Gastrocnemius medialis (tissue), 4 donors: ENCODE measurements around the gene RABGAP1L. TPM values are rescaled to one million over a fixed set of nuclear protein-coding genes. Genes with fewer than 3 reads are reported as not detected.

Experiments
- ATAC-seq, 2 donors: fragments of 150-250 bp; one replicate each; pipeline ENCODE4 v1.9.1; 2016
- DNase-seq, 2 donors: peaks; one replicate each; pipeline ENCODE4 v3.0.0-alpha.2; 2019
- H3K27ac ChIP-seq, 4 donors: fragments of 200-600 bp; sonication (generic); 1 replicate in 1 of 4; 2 replicates in 3 of 4; pipeline ENCODE4 v1.5.1; 2016 to 2018; ENCODE audit warnings: mild to moderate bottlenecking in 2 of 4, moderate library complexity in 1 of 4
- H3K27me3 ChIP-seq, 3 donors: fragments of 200-600 bp; sonication (generic) in 2 of 3; 1 replicate in 1 of 3; 2 replicates in 2 of 3; pipeline versions ENCODE4 v1.5.1 to v1.6.0; 2016 to 2019; ENCODE audit warnings: mild to moderate bottlenecking in 1 of 3, moderate library complexity in 1 of 3
- H3K36me3 ChIP-seq, 2 donors: fragments of 200-600 bp; sonication (generic) in 1 of 2; one replicate each; pipeline ENCODE4 v1.5.1; 2017 to 2018
- H3K4me1 ChIP-seq, 2 donors: fragments of 200-600 bp; sonication (generic) in 1 of 2; one replicate each; pipeline ENCODE4 v1.5.1; 2016 to 2017; ENCODE audit warnings: mild to moderate bottlenecking in 2 of 2
- H3K4me3 ChIP-seq, 4 donors: fragments of 200-600 bp; sonication (generic) in 3 of 4; 1 replicate in 1 of 4; 2 replicates in 3 of 4; pipeline ENCODE4 v1.5.1; 2016 to 2019; ENCODE audit warnings: mild to moderate bottlenecking in 2 of 4
- H3K9me3 ChIP-seq, 3 donors: fragments of 200-600 bp; sonication (generic) in 2 of 3; 1 replicate in 1 of 3; 2 replicates in 2 of 3; pipeline ENCODE4 v1.5.1; 2016 to 2019
- POLR2A ChIP-seq, 2 donors: fragments of 450-650 bp; IDR thresholded peaks; one replicate each; pipeline ENCODE4 v1.6.1; 2017; ENCODE audit warnings: antibody characterized with exemption in 2 of 2, mild to moderate bottlenecking in 2 of 2, moderate library complexity in 2 of 2
- in situ Hi-C, 4 donors: fragments of 200-750 bp; cut with MboI; loops; one replicate each; pipeline versions ENCODE4 v1.15.0 to v1.8.0; 2017; ENCODE audit warnings: low sequenced_read_pairs in 4 of 4
- intact Hi-C: fragments of 100-400 bp; cut with DNase I; formaldehyde crosslinking; loops from one replicate; pipeline ENCODE4 v1.15.1; 2023; ENCODE audit warnings: low total_unique reads
- total RNA-seq, 4 donors: library from RNA; depleted of rRNA; stranded (reverse); fragments of >200 nt; gene quantifications; one replicate each; pipeline versions ENCODE4 v1.1.0 to v1.2.3, GENCODE V29; 2016
- TF ChIP-seq, protein P1 (sequence below), 5 experiments: fragments of 450-650 bp in 3 of 5; fragments of 200-600 bp in 2 of 5; sonication (generic) in 2 of 5; IDR thresholded peaks in 4 of 5; conservative IDR thresholded peaks in 1 of 5; 1 replicate in 4 of 5; 2 replicates in 1 of 5; pipeline ENCODE4 v1.5.1; 2016 to 2019; ENCODE audit warnings: antibody characterized with exemption in 5 of 5, mild to moderate bottlenecking in 3 of 5, moderate library complexity in 3 of 5

The RABGAP1L gene
- total RNA-seq, 4 donors from 2014 or later, result 8.8 to 22.2 (median 14.9) TPM

DNA sequence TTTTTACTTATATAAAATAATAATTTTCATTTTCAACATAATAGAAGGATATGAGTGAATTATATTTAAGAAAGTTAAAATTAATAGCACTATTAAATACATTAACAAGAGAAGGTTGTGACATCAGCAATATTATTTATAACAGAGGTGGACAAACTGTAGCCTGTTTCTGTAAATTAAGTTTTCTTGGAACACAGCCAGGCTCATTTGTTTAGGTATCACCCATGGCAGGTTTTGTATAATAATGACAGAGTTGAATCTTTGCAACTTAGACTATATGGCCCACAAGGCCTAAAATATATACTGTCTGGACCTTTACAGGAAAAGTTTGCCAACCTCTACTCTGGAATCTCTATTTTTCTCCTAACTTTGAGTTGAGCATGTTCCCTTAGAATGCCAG, 797.7 kb downstream of the RABGAP1L start:
- DNase-seq (no peak), ATAC-seq (no peak)
- H3K4me3 ChIP-seq, result no peak overlapping the region
- no peaks in the 10 kb centered on the region for H3K9me3 ChIP-seq
- in situ Hi-C loops, result no loop called here
- no peaks in the 10 kb centered on the region for H3K27me3 ChIP-seq
- intact Hi-C loops, result no loop called here
- H3K27ac ChIP-seq, result no peak overlapping the region
- no peak for TF ChIP-seq POLR2A (IDR thresholded peaks at IDR 0.05)
- TF ChIP-seq, protein P1, sequence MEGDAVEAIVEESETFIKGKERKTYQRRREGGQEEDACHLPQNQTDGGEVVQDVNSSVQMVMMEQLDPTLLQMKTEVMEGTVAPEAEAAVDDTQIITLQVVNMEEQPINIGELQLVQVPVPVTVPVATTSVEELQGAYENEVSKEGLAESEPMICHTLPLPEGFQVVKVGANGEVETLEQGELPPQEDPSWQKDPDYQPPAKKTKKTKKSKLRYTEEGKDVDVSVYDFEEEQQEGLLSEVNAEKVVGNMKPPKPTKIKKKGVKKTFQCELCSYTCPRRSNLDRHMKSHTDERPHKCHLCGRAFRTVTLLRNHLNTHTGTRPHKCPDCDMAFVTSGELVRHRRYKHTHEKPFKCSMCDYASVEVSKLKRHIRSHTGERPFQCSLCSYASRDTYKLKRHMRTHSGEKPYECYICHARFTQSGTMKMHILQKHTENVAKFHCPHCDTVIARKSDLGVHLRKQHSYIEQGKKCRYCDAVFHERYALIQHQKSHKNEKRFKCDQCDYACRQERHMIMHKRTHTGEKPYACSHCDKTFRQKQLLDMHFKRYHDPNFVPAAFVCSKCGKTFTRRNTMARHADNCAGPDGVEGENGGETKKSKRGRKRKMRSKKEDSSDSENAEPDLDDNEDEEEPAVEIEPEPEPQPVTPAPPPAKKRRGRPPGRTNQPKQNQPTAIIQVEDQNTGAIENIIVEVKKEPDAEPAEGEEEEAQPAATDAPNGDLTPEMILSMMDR (IDR thresholded peaks at IDR 0.05 in 4 of 5, conservative IDR thresholded peaks at IDR 0.05 in 1 of 5), result no peak
- no peaks in the 10 kb centered on the region for H3K4me1 ChIP-seq
- H3K36me3 ChIP-seq, result no peaks in the 10 kb centered on the region

DNA sequence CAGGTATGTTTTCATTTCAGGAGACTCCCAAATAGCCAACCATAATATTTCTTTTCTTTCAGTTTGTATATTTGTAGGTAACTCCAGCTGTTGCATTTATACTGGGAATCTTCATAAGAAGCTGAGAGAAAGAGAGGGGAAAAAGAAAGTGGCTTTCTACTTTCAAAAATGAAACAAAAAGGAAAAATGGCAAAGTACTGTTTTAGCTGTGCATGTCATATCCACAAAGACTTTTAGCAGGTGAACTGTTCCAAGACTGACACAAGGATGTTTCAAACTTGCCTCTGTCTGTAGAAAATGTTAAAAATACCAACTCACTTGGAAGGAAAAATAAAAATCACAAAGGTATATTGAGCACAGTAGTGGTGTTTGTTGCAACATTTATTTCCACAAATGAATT, 798.5 kb downstream of the RABGAP1L start:
- intact Hi-C loops (no loop called here), in situ Hi-C loops (no loop called here)
- no peaks in the 10 kb centered on the region for H3K36me3 ChIP-seq
- DNase-seq (no peak), ATAC-seq (no peak)
- no peaks in the 10 kb centered on the region for H3K27me3 ChIP-seq
- TF ChIP-seq, protein P1 (IDR thresholded peaks at IDR 0.05 in 4 of 5, conservative IDR thresholded peaks at IDR 0.05 in 1 of 5), result no peak
- no peak for TF ChIP-seq POLR2A (IDR thresholded peaks at IDR 0.05)
- H3K4me1 ChIP-seq, result no peaks in the 10 kb centered on the region
- H3K4me3 ChIP-seq, result no peak overlapping the region
- H3K9me3 ChIP-seq, result no peaks in the 10 kb centered on the region
- no peak overlapping the region for H3K27ac ChIP-seq

DNA sequence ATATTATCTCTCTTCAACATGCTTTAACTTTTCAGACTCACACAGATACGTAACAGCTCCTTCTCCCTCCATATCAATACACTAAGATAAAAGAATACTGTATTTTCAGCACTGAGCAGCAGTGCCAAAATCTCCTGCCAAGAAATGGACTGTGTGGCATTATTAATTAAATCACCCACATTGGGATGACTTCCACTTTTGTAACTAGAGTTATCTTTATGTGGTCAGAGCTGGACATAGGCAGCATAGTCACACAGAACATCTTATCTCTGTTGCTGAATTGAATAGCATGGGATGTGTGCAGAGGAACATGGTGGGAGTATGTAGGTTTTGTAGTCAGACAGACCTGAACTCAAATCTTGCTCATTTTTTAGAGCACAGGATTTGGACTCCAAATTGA, 799.1 kb downstream of the RABGAP1L start:
- intact Hi-C loops (no loop called here), in situ Hi-C loops (no loop called here)
- H3K27ac ChIP-seq, result no peak overlapping the region
- no peak for DNase-seq
- TF ChIP-seq, protein P1 (IDR thresholded peaks at IDR 0.05 in 4 of 5, conservative IDR thresholded peaks at IDR 0.05 in 1 of 5), result no peak
- TF ChIP-seq POLR2A (IDR thresholded peaks at IDR 0.05), result no peak
- H3K9me3 ChIP-seq, result no peaks in the 10 kb centered on the region
- no peaks in the 10 kb centered on the region for H3K36me3 ChIP-seq
- no peaks in the 10 kb centered on the region for H3K27me3 ChIP-seq
- no peak for ATAC-seq
- H3K4me1 ChIP-seq, result peaks cover 4 to 5% of the 10 kb centered on the region in 2 donors
- H3K4me3 ChIP-seq, result no peak overlapping the region

DNA sequence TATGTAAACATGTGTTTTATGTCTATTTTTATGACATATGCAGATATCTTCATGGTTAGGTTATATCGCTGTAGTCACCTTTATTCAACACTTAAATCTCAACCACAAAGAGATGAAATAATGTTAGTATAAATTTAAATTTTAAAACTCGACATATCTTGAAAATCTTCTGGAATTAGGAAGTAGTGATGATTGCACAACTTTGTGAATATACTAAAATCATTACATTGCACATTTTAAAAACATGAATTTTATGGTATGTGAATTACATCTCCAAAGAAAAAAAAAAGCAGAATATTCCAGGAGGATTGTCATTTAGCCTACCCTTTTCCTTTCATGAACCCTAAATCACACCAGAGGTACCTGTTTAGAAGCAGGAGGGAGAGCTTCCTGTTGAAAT, 801.0 kb downstream of the RABGAP1L start:
- Histone ChIP-seq H3K36me3 (no peaks in the 10 kb centered on the region), H3K4me1 (peaks cover 21 to 23% of the 10 kb centered on the region in 2 donors), H3K9me3 (no peaks in the 10 kb centered on the region), H3K27me3 (no peaks in the 10 kb centered on the region), H3K4me3 (no peak overlapping the region), H3K27ac (no peak overlapping the region)
- intact Hi-C loops, result no loop called here
- no peak for TF ChIP-seq POLR2A (IDR thresholded peaks at IDR 0.05)
- TF ChIP-seq, protein P1 (IDR thresholded peaks at IDR 0.05 in 4 of 5, conservative IDR thresholded peaks at IDR 0.05 in 1 of 5), result no peak
- in situ Hi-C loops, result no loop called here
- DNase-seq, result no peak
- no peak for ATAC-seq

DNA sequence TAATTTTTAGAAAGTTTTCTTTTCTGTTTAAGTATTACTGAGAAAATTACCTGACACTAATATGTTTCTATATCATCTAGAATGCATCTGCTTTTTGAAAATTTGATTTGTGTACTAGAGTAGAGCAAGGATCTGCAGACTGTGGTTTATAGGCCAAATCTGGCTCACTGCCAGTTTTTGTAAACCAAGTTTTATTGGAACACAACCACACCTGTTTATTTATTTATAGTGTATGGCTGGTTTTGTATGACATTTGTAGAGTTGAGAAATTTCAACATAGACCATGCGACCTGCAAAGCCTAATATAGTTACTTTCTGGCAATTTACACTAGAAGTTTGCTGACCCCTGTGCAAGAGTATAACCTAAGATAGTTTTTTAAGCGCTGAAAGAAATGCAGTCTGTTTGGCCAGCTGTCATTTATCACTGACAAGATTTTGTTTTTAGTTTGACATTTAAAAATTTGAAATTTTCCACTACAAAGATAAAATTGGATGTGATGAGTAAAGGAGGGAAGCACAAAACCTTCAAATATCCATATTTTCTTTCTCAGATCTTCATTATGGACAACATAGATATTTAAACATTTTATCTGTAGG, 804.3 kb downstream of the RABGAP1L start:
- intact Hi-C loops (no loop called here), in situ Hi-C loops (no loop called here)
- Histone ChIP-seq H3K27ac (peak overlapping the region in 3 of 4 donors; percentile 34 to 70 (median 54)), H3K36me3 (no peaks in the 10 kb centered on the region), H3K4me1 (peaks cover 28 to 34% of the 10 kb centered on the region in 2 donors), H3K27me3 (no peaks in the 10 kb centered on the region), H3K9me3 (no peaks in the 10 kb centered on the region), H3K4me3 (no peak overlapping the region)
- no peak for DNase-seq
- peak; percentile 51 to 59 for ATAC-seq
- TF ChIP-seq, protein P1 (IDR thresholded peaks at IDR 0.05 in 4 of 5, conservative IDR thresholded peaks at IDR 0.05 in 1 of 5), result no peak
- TF ChIP-seq POLR2A (IDR thresholded peaks at IDR 0.05), result no peak
